IMR-90 (cell line): Measurements from ENCODE around the gene MAD2L2. TPM values are rescaled to one million over a fixed set of nuclear protein-coding genes. Genes with fewer than 3 reads are reported as not detected.

Experiments
- ATAC-seq: fragments of 200-7000 bp; cut with Tn5 transposase; 2 replicates; pipeline ENCODE4 v1.9.1; 2020; ENCODE audit warnings: low read depth, mild to moderate bottlenecking, moderate library complexity
- BruUV-seq: library from RNA; stranded (reverse); fragments of 400-500 nt; replicated peaks from 2 replicates; lab custom pipeline; 2021; lab: Mats Ljungman, UMichigan
- CTCF ChIA-PET: fragments of 300-600 bp; formaldehyde crosslinking; extraction: SDS; loops from one replicate; lab custom pipeline; 2021; ENCODE audit warnings: antibody characterized with exemption; lab: Yijun Ruan, JAX
- POLR2A ChIA-PET: fragments of 300-600 bp; sonication (Branson Sonifier 250); formaldehyde crosslinking; loops from one replicate; lab custom pipeline; 2022; ENCODE audit warnings: antibody characterized with exemption; ENCODE audit not compliant: unreplicated experiment; lab: Charles Lee
- DNase-seq: peaks from one replicate; pipeline ENCODE4 v3.0.0; 2013
- H2AFZ ChIP-seq: replicated peaks from 2 replicates; pipeline ENCODE3; 2013; ENCODE audit warnings: low read length, mild to moderate bottlenecking; ENCODE audit not compliant: poor library complexity
- H2AK5ac ChIP-seq: 2 replicates; pipeline ENCODE4 v1.6.1; 2013; ENCODE audit warnings: low read depth, low read length, inconsistent platforms
- H2AK9ac ChIP-seq: replicated peaks from 2 replicates; pipeline ENCODE3; 2013; ENCODE audit warnings: mild to moderate bottlenecking, low read depth, low read length, moderate library complexity; ENCODE audit not compliant: poor library complexity
- H2BK120ac ChIP-seq: 2 replicates; pipeline ENCODE4 v1.6.1; 2013; ENCODE audit warnings: low read depth, low read length, inconsistent platforms
- H2BK15ac ChIP-seq: 3 replicates; pipeline ENCODE4 v1.6.1; 2013; ENCODE audit warnings: low read depth, low read length, inconsistent platforms
- H2BK20ac ChIP-seq: 2 replicates; pipeline ENCODE4 v1.6.1; 2013; ENCODE audit warnings: low read depth, mild to moderate bottlenecking, inconsistent platforms, low read length, moderate library complexity
- H2BK5ac ChIP-seq: 2 replicates; pipeline ENCODE4 v1.6.1; 2013; ENCODE audit warnings: mild to moderate bottlenecking, low read depth, low read length, inconsistent platforms; ENCODE audit not compliant: poor library complexity, severe bottlenecking
- H3K14ac ChIP-seq: replicated peaks from 2 replicates; pipeline ENCODE4 v1.6.1; 2013; ENCODE audit warnings: low read depth, low read length, inconsistent platforms
- H3K18ac ChIP-seq: 2 replicates; pipeline ENCODE4 v1.6.1; 2013; ENCODE audit warnings: low read depth, low read length, control low read depth
- H3K23ac ChIP-seq: 2 replicates; pipeline ENCODE4 v1.6.1; 2013; ENCODE audit warnings: low read depth, low read length, inconsistent platforms
- H3K27ac ChIP-seq: 2 replicates; pipeline ENCODE4 v1.5.1; 2013; ENCODE audit warnings: mild to moderate bottlenecking, control low read depth, low read length; ENCODE audit not compliant: insufficient read depth
- H3K27me3 ChIP-seq: 2 replicates; pipeline ENCODE4 v1.6.1; 2013; ENCODE audit warnings: low read length; ENCODE audit not compliant: control insufficient read depth, insufficient read depth
- H3K36me3 ChIP-seq: 2 replicates; pipeline ENCODE4 v1.6.1; 2013; ENCODE audit warnings: low read length, mixed read lengths; ENCODE audit not compliant: control insufficient read depth, insufficient read depth
- H3K4ac ChIP-seq: 2 replicates; pipeline ENCODE4 v1.6.1; 2013; ENCODE audit warnings: low read depth, low read length, inconsistent platforms
- H3K4me1 ChIP-seq: 2 replicates; pipeline ENCODE4 v1.6.1; 2013; ENCODE audit warnings: low read length, mixed read lengths; ENCODE audit not compliant: control insufficient read depth, insufficient read depth
- H3K4me2 ChIP-seq: 2 replicates; pipeline ENCODE4 v1.6.1; 2013; ENCODE audit warnings: low read depth, mild to moderate bottlenecking, control low read depth, low read length, moderate library complexity
- H3K4me3 ChIP-seq: 2 replicates; pipeline ENCODE4 v1.5.1; 2013; ENCODE audit warnings: low read depth, mild to moderate bottlenecking, control low read depth, low read length, moderate library complexity; ENCODE audit not compliant: insufficient read depth
- H3K56ac ChIP-seq: 2 replicates; pipeline ENCODE4 v1.6.1; 2013; ENCODE audit warnings: low read length, inconsistent platforms; ENCODE audit not compliant: insufficient read depth; ENCODE audit errors: extremely low read depth
- H3K79me1 ChIP-seq, 2 experiments: 2 replicates each; pipeline ENCODE4 v1.6.1; 2013; ENCODE audit warnings: low read length in 2 of 2, inconsistent platforms in 1 of 2, low read depth in 1 of 2
- H3K9ac ChIP-seq: 2 replicates; pipeline ENCODE4 v1.6.1; 2013; ENCODE audit warnings: low read depth, low read length, control low read depth
- H3K9me1 ChIP-seq: 2 replicates; pipeline ENCODE4 v1.6.1; 2013; ENCODE audit warnings: low read length, inconsistent platforms; ENCODE audit not compliant: insufficient read depth
- H3K9me3 ChIP-seq: 2 replicates; pipeline ENCODE4 v1.6.1; 2013; ENCODE audit warnings: low read length; ENCODE audit not compliant: control insufficient read depth, insufficient read depth
- H4K20me1 ChIP-seq: 2 replicates; pipeline ENCODE4 v1.6.1; 2013; ENCODE audit warnings: low read length, inconsistent platforms; ENCODE audit not compliant: insufficient read depth
- H4K5ac ChIP-seq: 2 replicates; pipeline ENCODE4 v1.6.1; 2013; ENCODE audit warnings: mild to moderate bottlenecking, low read depth, low read length, control low read depth
- H4K8ac ChIP-seq, 2 experiments: 2 replicates each; pipeline ENCODE4 v1.6.1; 2013; ENCODE audit warnings: low read depth in 2 of 2, low read length in 2 of 2, control low read depth in 1 of 2, inconsistent platforms in 1 of 2
- H4K91ac ChIP-seq: 2 replicates; pipeline ENCODE4 v1.6.1; 2013; ENCODE audit warnings: low read depth, low read length, inconsistent platforms; ENCODE audit not compliant: insufficient read depth
- BHLHE40 ChIP-seq: fragments of 150-350 bp; IDR thresholded peaks from 2 replicates; pipeline ENCODE4 v1.6.1; 2016; ENCODE audit warnings: mild to moderate bottlenecking, low read depth, low read length
- CEBPB ChIP-seq: IDR thresholded peaks from 2 replicates; pipeline ENCODE4 v1.6.1; 2012; ENCODE audit warnings: low read depth, low read length, improper control_type of control experiment
- CHD1 ChIP-seq: IDR thresholded peaks from 2 replicates; pipeline ENCODE4 v1.6.1; 2012; ENCODE audit warnings: low read depth, low read length, improper control_type of control experiment
- CTCF ChIP-seq: conservative IDR thresholded peaks from 2 replicates; pipeline ENCODE4 v1.5.1; 2012; ENCODE audit warnings: mild to moderate bottlenecking, low read depth, low read length, improper control_type of control experiment
- ELK1 ChIP-seq: fragments of 150-350 bp; IDR thresholded peaks from 2 replicates; pipeline ENCODE4 v1.6.1; 2016; ENCODE audit warnings: low read depth, mild to moderate bottlenecking, low read length, moderate library complexity, borderline replicate concordance
- FOS ChIP-seq: fragments of 150-350 bp; IDR thresholded peaks from 2 replicates; pipeline ENCODE4 v1.6.1; 2016; ENCODE audit warnings: low read depth, low read length
- MAZ ChIP-seq: IDR thresholded peaks from 2 replicates; pipeline ENCODE4 v1.6.1; 2012; ENCODE audit warnings: low read depth, mild to moderate bottlenecking, low read length, improper control_type of control experiment, moderate library complexity, borderline replicate concordance
- MXI1 ChIP-seq: IDR thresholded peaks from 2 replicates; pipeline ENCODE4 v1.6.1; 2012; ENCODE audit warnings: low read depth, mild to moderate bottlenecking, low read length, moderate library complexity, borderline replicate concordance
- NFE2L2 ChIP-seq: fragments of 150-350 bp; IDR thresholded peaks from 2 replicates; pipeline ENCODE4 v1.6.1; 2016; ENCODE audit warnings: low read depth, mild to moderate bottlenecking, low read length
- POLR2A ChIP-seq: IDR thresholded peaks from 2 replicates; pipeline ENCODE4 v1.6.1; 2012; ENCODE audit warnings: mild to moderate bottlenecking, low read depth, low read length
- RAD21 ChIP-seq: IDR thresholded peaks from 2 replicates; pipeline ENCODE4 v1.6.1; 2012; ENCODE audit warnings: low read length, improper control_type of control experiment
- RCOR1 ChIP-seq: IDR thresholded peaks from 2 replicates; pipeline ENCODE4 v1.6.1; 2012; ENCODE audit warnings: mild to moderate bottlenecking, low read length, improper control_type of control experiment; ENCODE audit not compliant: insufficient replicate concordance
- RFX5 ChIP-seq: IDR thresholded peaks from 2 replicates; pipeline ENCODE4 v1.8.0; 2012; ENCODE audit warnings: low read depth, mild to moderate bottlenecking, low read length, moderate library complexity
- SMC3 ChIP-seq: fragments of 150-350 bp; IDR thresholded peaks from 2 replicates; pipeline ENCODE4 v1.6.1; 2016; ENCODE audit warnings: low read depth, mild to moderate bottlenecking, antibody characterized with exemption, low read length, moderate library complexity
- USF2 ChIP-seq: fragments of 150-350 bp; IDR thresholded peaks from 2 replicates; pipeline ENCODE4 v1.6.1; 2017; ENCODE audit warnings: mild to moderate bottlenecking, antibody characterized with exemption, low read length, low read depth
- WGBS, 2 experiments: methylation state at CpG; one replicate each; pipeline versions ENCODE4 v1.1.5 to v1.1.7; 2013; ENCODE audit warnings: missing lambda C conversion rate in 2 of 2; ENCODE audit not compliant: insufficient read length in 1 of 2; ENCODE audit errors: extremely low coverage in 2 of 2; 5-methylcytosine and 5-hydroxymethylcytosine counted together
- dilution Hi-C: fragments of 300-500 bp; cut with HindIII; formaldehyde crosslinking; loops from one replicate; pipeline ENCODE4 v1.14.3; 2018; ENCODE audit warnings: low sequenced_read_pairs; ENCODE audit not compliant: unreplicated experiment
- in situ Hi-C: fragments of 300-500 bp; cut with MboI; formaldehyde crosslinking; loops from 3 replicates; pipeline ENCODE4 v1.14.3; 2019; ENCODE audit warnings: low sequenced_read_pairs, inconsistent platforms, mixed read lengths
- intact Hi-C: fragments of 100-400 bp; cut with micrococcal nuclease; formaldehyde crosslinking; loops from 2 replicates; pipeline ENCODE4 v1.10.0; 2022
- polyA plus RNA-seq, 3 experiments: library from polyadenylated mRNA; depleted of rRNA; stranded (reverse); fragments of >200 nt; gene quantifications; 2 replicates each; pipeline ENCODE4 v1.2.3, GENCODE V29; 2012; ENCODE audit warnings: low replicate concordance in 1 of 3
- total RNA-seq: library from RNA; depleted of rRNA; stranded (reverse); fragments of >200 nt; gene quantifications from 2 replicates; pipeline ENCODE4 v1.2.3, GENCODE V29; 2012

The MAD2L2 gene
- total and polyA plus RNA-seq, 2 of the 4 experiments (the other 2 are of a cell fraction) = 44.6 to 70.9 TPM

DNA sequence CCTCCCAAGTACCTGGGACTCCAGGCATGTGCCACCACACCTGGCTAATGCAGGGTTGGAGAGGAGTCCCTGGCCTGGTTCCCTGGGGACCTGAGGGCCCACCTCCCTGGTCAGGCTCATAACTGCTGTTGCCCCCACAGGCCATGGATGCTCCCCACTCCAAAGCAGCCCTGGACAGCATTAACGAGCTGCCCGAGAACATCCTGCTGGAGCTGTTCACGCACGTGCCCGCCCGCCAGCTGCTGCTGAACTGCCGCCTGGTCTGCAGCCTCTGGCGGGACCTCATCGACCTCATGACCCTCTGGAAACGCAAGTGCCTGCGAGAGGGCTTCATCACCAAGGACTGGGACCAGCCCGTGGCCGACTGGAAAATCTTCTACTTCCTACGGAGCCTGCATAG is 12.4 kb downstream of the MAD2L2 start:
- no peak overlapping the region for H4K5ac ChIP-seq
- no peaks in the 10 kb centered on the region for H3K4me1 ChIP-seq
- H3K9ac ChIP-seq = no peak overlapping the region
- H3K9me1 ChIP-seq = peaks cover 3% of the 10 kb centered on the region; the same call in 1 of the 2 replicates
- H3K9me3 ChIP-seq = no peaks in the 10 kb centered on the region
- H2BK15ac ChIP-seq = no peak overlapping the region
- no peak overlapping the region for H2AFZ ChIP-seq
- H4K20me1 ChIP-seq = no peaks in the 10 kb centered on the region
- in situ Hi-C loops (no loop called here), intact Hi-C loops (no loop called here), dilution Hi-C loops (no loop called here)
- H3K27me3 ChIP-seq = no peaks in the 10 kb centered on the region
- CTCF ChIA-PET = no interaction called here
- H3K4ac ChIP-seq = no peak overlapping the region
- no peak overlapping the region for H4K91ac ChIP-seq
- H3K27ac ChIP-seq = no peak overlapping the region
- H3K36me3 ChIP-seq = peaks cover 16% of the 10 kb centered on the region
- H2AK5ac ChIP-seq = no peak overlapping the region
- no peak overlapping the region for H3K4me3 ChIP-seq
- no peak overlapping the region for H2AK9ac ChIP-seq
- H2BK120ac ChIP-seq = no peak overlapping the region
- H3K79me1 ChIP-seq = no peaks in the 10 kb centered on the region
- H2BK5ac ChIP-seq = no peak overlapping the region
- no TSS peak for BruUV-seq
- ATAC-seq = no peak
- H3K4me2 ChIP-seq = no peak overlapping the region
- no peak overlapping the region for H4K8ac ChIP-seq
- no peak overlapping the region for H2BK20ac ChIP-seq
- TF ChIP-seq MXI1 (no peak), CEBPB (no peak), POLR2A (no peak), SMC3 (no peak), ELK1 (no peak), USF2 (no peak), RCOR1 (no peak), CTCF (no peak), FOS (no peak), CHD1 (no peak), MAZ (no peak), BHLHE40 (no peak), NFE2L2 (no peak), RFX5 (no peak), RAD21 (no peak)
- POLR2A ChIA-PET = no interaction called here
- no peak overlapping the region for H3K56ac ChIP-seq
- H3K18ac ChIP-seq = no peak overlapping the region
- H3K23ac ChIP-seq = no peak overlapping the region
- DNase-seq = no peak
- WGBS, 2 experiments = no CpG with 5 or more reads among the region's 14 CpGs
- H3K14ac ChIP-seq = no peak overlapping the region
